Caco-2 (cell line): ENCODE data around the gene SLC5A5. TPM values are rescaled to one million over a fixed set of nuclear protein-coding genes. Genes with fewer than 3 reads are reported as not detected.

Experiments
- BruUV-seq: library from RNA; stranded (reverse); fragments of 400-500 nt; replicated peaks from 2 replicates; lab custom pipeline; 2021; lab: Mats Ljungman, UMichigan
- CTCF ChIA-PET: fragments of 300-600 bp; sonication (Branson Sonifier 250); formaldehyde crosslinking; loops from one replicate; lab custom pipeline; 2022; ENCODE audit warnings: antibody characterized with exemption; lab: Charles Lee
- POLR2A ChIA-PET: fragments of 300-600 bp; sonication (Branson Sonifier 250); formaldehyde crosslinking; loops from one replicate; lab custom pipeline; 2022; ENCODE audit warnings: antibody characterized with exemption; lab: Charles Lee
- DNase-seq, 2 experiments: peaks; one replicate each; pipeline versions ENCODE4 v3.0.0 to v3.0.0-alpha.2; 2020 to 2022
- H3K27me3 ChIP-seq: replicated peaks from 2 replicates; pipeline ENCODE4 v1.6.0; 2011; ENCODE audit warnings: low read length; ENCODE audit not compliant: control insufficient read depth, insufficient read depth
- H3K36me3 ChIP-seq: 2 replicates; pipeline ENCODE4 v1.5.1; 2011; ENCODE audit warnings: low read length; ENCODE audit not compliant: control insufficient read depth, insufficient read depth
- H3K4me1 ChIP-seq: fragments of 250-450 bp; sonication (Bioruptor Pico); 2 replicates; pipeline ENCODE4 v1.5.1; 2020; ENCODE audit warnings: mild to moderate bottlenecking
- H3K4me3 ChIP-seq: 2 replicates; pipeline ENCODE4 v1.5.1; 2011; ENCODE audit warnings: low read depth, mild to moderate bottlenecking, control low read depth, low read length
- H3K9me3 ChIP-seq: fragments of 250-450 bp; sonication (Bioruptor Pico); 2 replicates; pipeline ENCODE4 v1.5.1; 2020; ENCODE audit warnings: mild to moderate bottlenecking, moderate library complexity
- H3K27ac Mint-ChIP-seq: one replicate; pipeline ENCODE4 v1.8.0; 2022; ENCODE audit warnings: mixed read lengths; ENCODE audit not compliant: unreplicated experiment
- H3K27me3 Mint-ChIP-seq: one replicate; pipeline ENCODE4 v1.8.0; 2022; ENCODE audit warnings: mixed read lengths; ENCODE audit not compliant: insufficient read depth, unreplicated experiment
- H3K36me3 Mint-ChIP-seq: one replicate; pipeline ENCODE4 v1.8.0; 2022; ENCODE audit warnings: mild to moderate bottlenecking, mixed read lengths; ENCODE audit not compliant: insufficient read depth, unreplicated experiment
- H3K4me1 Mint-ChIP-seq: one replicate; pipeline ENCODE4 v1.8.0; 2022; ENCODE audit warnings: low read depth, mixed read lengths; ENCODE audit not compliant: unreplicated experiment
- H3K4me3 Mint-ChIP-seq: one replicate; pipeline ENCODE4 v1.8.0; 2022; ENCODE audit warnings: mild to moderate bottlenecking, moderate library complexity, mixed read lengths; ENCODE audit not compliant: unreplicated experiment
- H3K9me3 Mint-ChIP-seq: one replicate; pipeline ENCODE4 v1.8.0; 2022; ENCODE audit warnings: mixed read lengths; ENCODE audit not compliant: unreplicated experiment
- intact Hi-C: fragments of 100-400 bp; cut with micrococcal nuclease; formaldehyde crosslinking; loops from one replicate; pipeline ENCODE4 v1.10.0; 2022; ENCODE audit not compliant: unreplicated experiment
- total RNA-seq: library from RNA; stranded (reverse); gene quantifications from 2 replicates; pipeline ENCODE4 v1.2.3, GENCODE V29; 2022
- TF ChIP-seq, protein P1 (sequence below), 2 experiments: fragments of 200-600 bp in 1 of 2; IDR thresholded peaks; 1 replicate in 1 of 2; 2 replicates in 1 of 2; pipeline versions ENCODE4 v1.5.1 to v1.8.0; 2011 to 2022; ENCODE audit warnings: antibody characterized with exemption in 1 of 2, control low read depth in 1 of 2, inconsistent platforms in 1 of 2, low read depth in 1 of 2, low read length in 1 of 2, mild to moderate bottlenecking in 1 of 2, moderate library complexity in 1 of 2; ENCODE audit not compliant: insufficient read depth in 1 of 2, severe bottlenecking in 1 of 2, unreplicated experiment in 1 of 2

SLC5A5 gene
- total RNA-seq, 1 experiment from 2014 or later = 0.43 TPM

DNA sequence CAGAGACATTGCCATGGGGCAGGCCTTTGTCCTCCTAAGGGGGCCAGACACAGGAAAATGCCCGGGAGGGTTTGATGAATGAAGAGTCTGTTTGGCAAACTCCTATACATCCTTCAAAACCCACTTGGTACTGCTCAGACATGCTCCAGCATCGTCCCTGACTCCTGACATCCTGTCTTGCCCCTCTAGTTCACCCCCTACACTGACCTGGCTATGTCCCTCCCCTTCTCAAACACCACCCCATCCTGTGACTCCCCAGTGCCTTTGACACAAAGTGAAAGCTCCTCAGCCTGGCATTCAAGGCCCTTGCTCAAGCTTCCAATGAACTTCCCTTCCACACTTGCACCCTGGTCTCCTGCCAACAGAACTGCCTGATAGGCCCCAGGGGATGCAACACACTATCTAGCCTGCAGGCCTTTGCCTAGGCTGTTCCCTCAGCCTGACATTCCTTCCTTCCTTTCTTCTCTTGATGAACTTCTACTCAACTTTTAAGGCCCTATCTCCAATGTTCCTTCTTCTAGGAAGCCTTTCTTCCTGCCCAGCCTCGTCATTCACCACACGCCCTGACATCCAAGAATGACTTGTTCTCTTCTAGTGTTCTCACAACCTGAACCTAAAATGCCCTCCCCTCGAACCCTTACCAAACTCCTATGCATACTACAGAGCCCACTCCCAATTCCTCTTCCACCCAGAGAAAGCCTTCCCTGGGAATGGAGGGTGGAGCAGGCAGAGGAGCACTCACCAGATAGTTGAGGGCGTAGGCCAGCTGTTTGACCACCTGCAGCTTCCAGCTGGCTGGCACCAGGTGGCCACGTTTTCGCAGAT, 36.4 kb upstream of the SLC5A5 start:
- Mint-ChIP-seq H3K4me1 (no peaks in the 10 kb centered on the region), H3K27me3 (peaks cover 3% of the 10 kb centered on the region), H3K27ac (no peak overlapping the region), H3K36me3 (no peaks in the 10 kb centered on the region), H3K4me3 (no peak overlapping the region), H3K9me3 (no peaks in the 10 kb centered on the region)
- no peak overlapping the region for H3K4me3 ChIP-seq
- intact Hi-C loops = no loop called here
- no peaks in the 10 kb centered on the region for H3K4me1 ChIP-seq
- no TSS peak for BruUV-seq
- no peaks in the 10 kb centered on the region for H3K9me3 ChIP-seq
- no peaks in the 10 kb centered on the region for H3K36me3 ChIP-seq
- TF ChIP-seq, protein P1, sequence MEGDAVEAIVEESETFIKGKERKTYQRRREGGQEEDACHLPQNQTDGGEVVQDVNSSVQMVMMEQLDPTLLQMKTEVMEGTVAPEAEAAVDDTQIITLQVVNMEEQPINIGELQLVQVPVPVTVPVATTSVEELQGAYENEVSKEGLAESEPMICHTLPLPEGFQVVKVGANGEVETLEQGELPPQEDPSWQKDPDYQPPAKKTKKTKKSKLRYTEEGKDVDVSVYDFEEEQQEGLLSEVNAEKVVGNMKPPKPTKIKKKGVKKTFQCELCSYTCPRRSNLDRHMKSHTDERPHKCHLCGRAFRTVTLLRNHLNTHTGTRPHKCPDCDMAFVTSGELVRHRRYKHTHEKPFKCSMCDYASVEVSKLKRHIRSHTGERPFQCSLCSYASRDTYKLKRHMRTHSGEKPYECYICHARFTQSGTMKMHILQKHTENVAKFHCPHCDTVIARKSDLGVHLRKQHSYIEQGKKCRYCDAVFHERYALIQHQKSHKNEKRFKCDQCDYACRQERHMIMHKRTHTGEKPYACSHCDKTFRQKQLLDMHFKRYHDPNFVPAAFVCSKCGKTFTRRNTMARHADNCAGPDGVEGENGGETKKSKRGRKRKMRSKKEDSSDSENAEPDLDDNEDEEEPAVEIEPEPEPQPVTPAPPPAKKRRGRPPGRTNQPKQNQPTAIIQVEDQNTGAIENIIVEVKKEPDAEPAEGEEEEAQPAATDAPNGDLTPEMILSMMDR (IDR thresholded peaks at IDR 0.05; ENCODE audit: insufficient read depth in 1 of 2, low read depth in 1 of 2, low read length in 1 of 2, severe bottlenecking in 1 of 2, unreplicated experiment in 1 of 2) = no peak
- POLR2A ChIA-PET = no interaction called here
- no peaks in the 10 kb centered on the region; the same call in 1 of the 2 replicates for H3K27me3 ChIP-seq
- DNase-seq = no peak
- CTCF ChIA-PET = interaction anchor here (0.6 to 0.7 kb wide), 2 partner anchors 69 to 95 kb away, joined by 5 read pairs; no protein-coding TSS in a partner anchor

DNA sequence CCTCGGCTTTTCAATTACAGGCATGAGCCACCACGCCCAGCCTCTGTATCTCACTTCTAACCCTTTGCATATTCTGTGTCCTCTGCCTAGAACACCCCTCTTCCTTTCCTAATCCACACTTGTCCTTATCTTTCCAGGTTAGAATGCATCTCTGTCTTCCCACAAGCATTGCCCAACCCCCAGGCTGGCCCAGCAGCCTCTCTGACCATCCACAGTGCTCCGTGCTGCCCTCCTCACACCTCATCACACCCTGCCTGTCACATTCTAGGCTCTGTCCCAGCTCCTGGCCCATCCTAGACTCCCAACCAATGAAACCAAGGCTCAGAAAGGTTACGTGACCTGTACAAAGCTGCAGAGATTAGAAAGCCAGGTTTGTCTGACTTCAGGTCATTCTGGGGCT, 35.2 kb upstream of the SLC5A5 start:
- Histone ChIP-seq H3K4me1 (no peaks in the 10 kb centered on the region), H3K4me3 (no peak overlapping the region), H3K36me3 (no peaks in the 10 kb centered on the region), H3K9me3 (no peaks in the 10 kb centered on the region), H3K27me3 (no peaks in the 10 kb centered on the region; the same call in 1 of the 2 replicates)
- Mint-ChIP-seq H3K9me3 (no peaks in the 10 kb centered on the region), H3K27me3 (peaks cover 3% of the 10 kb centered on the region), H3K4me1 (no peaks in the 10 kb centered on the region), H3K4me3 (no peak overlapping the region), H3K36me3 (no peaks in the 10 kb centered on the region), H3K27ac (no peak overlapping the region)
- intact Hi-C loops = no loop called here
- CTCF ChIA-PET = no interaction called here
- TF ChIP-seq, protein P1 (IDR thresholded peaks at IDR 0.05; ENCODE audit: insufficient read depth in 1 of 2, low read depth in 1 of 2, low read length in 1 of 2, severe bottlenecking in 1 of 2, unreplicated experiment in 1 of 2) = no peak
- no peak for DNase-seq
- POLR2A ChIA-PET = no interaction called here
- no TSS peak for BruUV-seq

DNA sequence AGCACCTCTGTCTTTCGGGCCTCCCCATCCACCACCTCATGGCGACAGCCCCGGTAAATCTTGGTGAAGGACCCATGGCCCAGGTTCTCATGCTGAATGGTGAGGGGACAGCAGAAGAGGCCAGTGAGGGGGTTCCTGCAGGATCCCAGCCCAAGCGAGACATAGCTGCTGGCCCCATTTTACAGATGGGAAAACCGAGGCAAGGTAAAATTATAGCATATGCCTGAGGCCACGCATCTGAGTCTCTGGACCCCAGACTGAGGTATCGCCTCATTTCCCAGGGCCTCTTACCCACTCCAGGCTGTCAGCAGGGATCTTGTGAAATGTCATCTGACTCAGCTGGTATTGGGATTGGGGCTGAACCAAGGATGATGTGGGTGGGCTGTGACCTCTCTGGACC, 33.8 kb upstream of the SLC5A5 start:
- H3K36me3 Mint-ChIP-seq = no peaks in the 10 kb centered on the region
- Histone ChIP-seq H3K9me3 (no peaks in the 10 kb centered on the region), H3K27me3 (no peaks in the 10 kb centered on the region), H3K4me1 (no peaks in the 10 kb centered on the region), H3K36me3 (no peaks in the 10 kb centered on the region), H3K4me3 (no peak overlapping the region)
- no peak overlapping the region for H3K27ac Mint-ChIP-seq
- DNase-seq = no peak
- BruUV-seq = no TSS peak
- ChIA-PET CTCF (no interaction called here), POLR2A (no interaction called here)
- no peaks in the 10 kb centered on the region for H3K9me3 Mint-ChIP-seq
- H3K4me3 Mint-ChIP-seq = no peak overlapping the region
- intact Hi-C loops = no loop called here
- H3K27me3 Mint-ChIP-seq = peaks cover 3% of the 10 kb centered on the region
- no peaks in the 10 kb centered on the region for H3K4me1 Mint-ChIP-seq
- TF ChIP-seq, protein P1 (IDR thresholded peaks at IDR 0.05; ENCODE audit: insufficient read depth in 1 of 2, low read depth in 1 of 2, low read length in 1 of 2, severe bottlenecking in 1 of 2, unreplicated experiment in 1 of 2) = no peak
